NCI-H1694 treated with DMSO at 0.1 percent for 48 hours (cell line): ENCODE data around the gene SERPINA12.

Source experiments
- DNase-seq: peaks from one replicate; lab custom pipeline; 2025; lab: John Stamatoyannopoulos, UW

The SERPINA12 gene

GRCh38 chr14:94509356-94509755 lies at the start of gene SERPINA12:
SERPINA12 (minus strand) TSS chr14:94509469; CDS start chr14:94498397, 11,072 bp downstream.
- no peak for DNase-seq

- DNase-seq = no peak
Observed at GRCh38 chr14:94558842-94559241, 49.6 kb upstream of the SERPINA12 start.

- DNase-seq = no peak
Observed at GRCh38 chr14:94557327-94557726, 48.1 kb upstream of the SERPINA12 start.

GRCh38 chr14:94555991-94556390 lies 46.7 kb upstream of the SERPINA12 start:
- DNase-seq = no peak

- DNase-seq = no peak
Observed at GRCh38 chr14:94550041-94550440, 40.8 kb upstream of the SERPINA12 start.

GRCh38 chr14:94548999-94549985 lies 40.0 kb upstream of the SERPINA12 start:
- peak; percentile 69 for DNase-seq

GRCh38 chr14:94548131-94548998 lies 39.1 kb upstream of the SERPINA12 start:
- DNase-seq = no peak

GRCh38 chr14:94547726-94548125 lies 38.5 kb upstream of the SERPINA12 start:
- no peak for DNase-seq

GRCh38 chr14:94547151-94547680 lies 37.9 kb upstream of the SERPINA12 start:
- DNase-seq = no peak

- no peak for DNase-seq
Observed at GRCh38 chr14:94545131-94545841, 36.0 kb upstream of the SERPINA12 start.

- DNase-seq = no peak
Observed at GRCh38 chr14:94544726-94545125, 35.5 kb upstream of the SERPINA12 start.

- DNase-seq = no peak
Observed at GRCh38 chr14:94543449-94544124, 34.3 kb upstream of the SERPINA12 start.

GRCh38 chr14:94542811-94543440 lies 33.7 kb upstream of the SERPINA12 start:
- no peak for DNase-seq

- no peak for DNase-seq
Observed at GRCh38 chr14:94542111-94542810, 33.0 kb upstream of the SERPINA12 start.

- no peak for DNase-seq
Observed at GRCh38 chr14:94541234-94541975, 32.1 kb upstream of the SERPINA12 start.

GRCh38 chr14:94540031-94540794 lies 30.9 kb upstream of the SERPINA12 start:
- no peak for DNase-seq

- DNase-seq = no peak
Observed at GRCh38 chr14:94539181-94539580, 29.9 kb upstream of the SERPINA12 start.

GRCh38 chr14:94538070-94538740 lies 28.9 kb upstream of the SERPINA12 start:
- DNase-seq = no peak
